Measurements from ENCODE around the gene SETX. TPM values are rescaled to one million over a fixed set of nuclear protein-coding genes. Genes with fewer than 3 reads are reported as not detected.

Gene SETX
- total RNA-seq, 1 experiment from 2014 or later = 44.3 TPM

DNA sequence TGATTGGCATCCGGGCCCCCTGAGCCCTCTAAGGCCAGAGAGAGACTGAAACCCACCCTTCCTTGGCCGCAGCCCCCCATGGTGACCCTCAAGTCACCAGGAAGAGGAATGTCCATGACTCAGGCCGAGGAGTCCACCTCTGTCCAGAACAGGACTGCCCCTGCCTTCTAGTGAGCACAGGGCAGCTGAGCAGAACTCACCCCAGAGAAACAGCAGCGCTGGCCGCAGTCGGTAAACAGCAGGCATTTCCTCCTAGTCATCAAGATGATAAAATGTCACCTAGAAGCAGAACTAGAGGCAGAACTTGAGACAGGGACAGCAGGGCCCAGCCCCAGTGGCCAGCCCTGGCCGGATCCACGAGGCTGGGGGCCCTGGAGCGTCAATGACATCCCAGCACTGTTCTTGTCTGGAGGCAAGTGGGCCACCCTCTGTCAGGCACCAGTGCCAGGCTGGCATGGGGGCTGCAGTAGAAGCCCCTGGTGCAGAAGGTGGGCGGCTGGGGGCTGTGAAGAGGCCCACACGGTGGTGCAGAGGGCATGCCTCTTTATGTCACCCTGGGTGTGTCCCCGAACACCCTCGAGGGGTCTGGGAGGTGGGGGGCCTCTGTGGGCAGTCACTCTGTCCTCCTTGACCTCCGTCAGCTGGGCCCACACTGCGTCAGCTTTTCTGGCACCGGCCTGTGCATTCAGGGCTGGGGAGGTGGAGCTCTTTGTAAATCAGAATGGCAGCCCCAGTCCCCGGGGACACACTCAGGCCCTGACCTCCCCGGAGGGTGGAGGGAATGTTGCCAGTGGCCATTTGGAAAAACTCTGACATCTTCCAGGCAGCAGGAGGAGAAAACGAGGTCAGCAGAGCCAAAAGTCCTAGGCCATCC lies 110.0 kb downstream of the SETX start:
- H3K23ac ChIP-seq (ENCODE audit: insufficient read length, low read depth, low read length) = no peak overlapping the region
- H4K20me1 ChIP-seq (ENCODE audit: control insufficient read depth, insufficient read depth, insufficient read length) = no peaks in the 10 kb centered on the region
- Mint-ChIP-seq H3K4me3 (0 out of 5 replicates have a peak overlapping the region, but pooled peaks of 1 of the 2 experiments have one; percentile 54), H3K27me3 (ENCODE audit: low read depth) (peaks cover 35% of the 10 kb centered on the region), H3K4me1 (peaks cover 10 to 33% of the 10 kb centered on the region in 2 experiments; a peak in 3 of 4 replicates), H3K27ac (no peak overlapping the region), H3K36me3 (ENCODE audit: insufficient read depth in 1 of 3, low read depth in 3 of 3) (no peaks in the 10 kb centered on the region; a peak in 1 of 7 replicates), H3K9me3 (no peaks in the 10 kb centered on the region)
- no peak overlapping the region for H3K4me2 ChIP-seq (ENCODE audit: insufficient read depth, insufficient read length, low read length)
- H2AK5ac ChIP-seq (ENCODE audit: insufficient read length, low read length) = no peak overlapping the region
- no peak overlapping the region for H4K5ac ChIP-seq (ENCODE audit: insufficient read length, low read depth, low read length)
- H2BK20ac ChIP-seq (ENCODE audit: low read depth, low read length, poor library complexity, severe bottlenecking) = no peak overlapping the region
- no peak overlapping the region for H3K4ac ChIP-seq (ENCODE audit: low read depth, low read length)
- no peak overlapping the region for H3K27ac ChIP-seq (ENCODE audit: insufficient read length, low read depth, low read length)
- H3K9me3 ChIP-seq (ENCODE audit: control insufficient read depth, low read depth, low read length) = no peaks in the 10 kb centered on the region
- no peak for TF ChIP-seq CTCF (conservative IDR thresholded peaks at IDR 0.05)
- H2BK12ac ChIP-seq (ENCODE audit: insufficient read length, low read depth, low read length) = no peak overlapping the region
- no peak overlapping the region for H3T11ph ChIP-seq (ENCODE audit: low read length)
- H3K27me3 ChIP-seq (ENCODE audit: insufficient read depth, low read length) = no peaks in the 10 kb centered on the region; the same call in 1 of the 2 replicates
- H3K56ac ChIP-seq (ENCODE audit: insufficient read length, low read depth, low read length) = no peak overlapping the region
- no peaks in the 10 kb centered on the region for H3K79me2 ChIP-seq (ENCODE audit: insufficient read depth, low read length)
- H3K18ac ChIP-seq (ENCODE audit: insufficient read length, low read depth, low read length) = no peak overlapping the region
- no peak overlapping the region for H2BK15ac ChIP-seq (ENCODE audit: low read depth, low read length)
- H3K79me1 ChIP-seq (ENCODE audit: insufficient read depth, low read depth, low read length, poor library complexity, severe bottlenecking) = no peaks in the 10 kb centered on the region
- peaks cover 18% of the 10 kb centered on the region for H3K23me2 ChIP-seq (ENCODE audit: insufficient read length, low read depth, low read length, poor library complexity, severe bottlenecking)
- no peak overlapping the region for H2BK120ac ChIP-seq (ENCODE audit: low read depth, low read length, poor library complexity, severe bottlenecking)
- H3K9ac ChIP-seq (ENCODE audit: extremely low read depth, insufficient read length, low read length) = no peak overlapping the region
- no peak overlapping the region for H2BK5ac ChIP-seq (ENCODE audit: insufficient read length, low read length)
- no peak overlapping the region for H2AFZ ChIP-seq (ENCODE audit: low read length)
- peak; percentile 22 for DNase-seq
- no peaks in the 10 kb centered on the region; the same call in 1 of the 2 replicates for H3K4me1 ChIP-seq (ENCODE audit: insufficient read depth, low read length)
- H4K91ac ChIP-seq (ENCODE audit: insufficient read length, low read depth, low read length) = no peak overlapping the region
- H3K14ac ChIP-seq (ENCODE audit: insufficient read depth, low read length) = no peak overlapping the region
- WGBS (ENCODE audit: extremely low coverage, insufficient read length, low lambda C conversion rate) = no CpG with 5 or more reads among the region's 19 CpGs
- no peak overlapping the region for H4K8ac ChIP-seq (replicated peaks; ENCODE audit: insufficient read length, low read depth, low read length)
